Hepatocyte (in vitro differentiated cells): ENCODE results near the gene IRF2.

Source experiments
- CTCF ChIP-seq: fragments of 200-600 bp; sonication (generic); IDR thresholded peaks from 2 replicates; pipeline ENCODE4 v1.5.1; 2016; ENCODE audit warnings: antibody characterized with exemption, mild to moderate bottlenecking; ENCODE audit not compliant: poor library complexity
- EZH2phosphoT487 ChIP-seq: fragments of 200-600 bp; sonication (generic); IDR thresholded peaks from one replicate; pipeline ENCODE4 v1.6.1; 2018; ENCODE audit warnings: antibody characterized with exemption, mild to moderate bottlenecking, low read depth, moderate library complexity; ENCODE audit not compliant: unreplicated experiment, severe bottlenecking

GRCh38 chr4:184361443-184361842, 112.9 kb downstream of the IRF2 start:
- no peak for TF ChIP-seq CTCF
- TF ChIP-seq EZH2phosphoT487, result no peak
